ENCODE data around the gene ADGRE2. TPM values are rescaled to one million over a fixed set of nuclear protein-coding genes. Genes with fewer than 3 reads are reported as not detected.

The ADGRE2 gene
- total and polyA plus RNA-seq, 2 donors (not counting 3 experiments of a cell fraction or from before 2014, with no cell fraction given): not detected

- FAIRE-seq: no peak
- intact Hi-C loops (cut with micrococcal nuclease): no loop called here
- dilution Hi-C loops (cut with MboI; ENCODE audit: extremely low pct_ligation_motif_present, low sequenced_read_pairs): no loop called here
Observed at GRCh38 chr19:14758816-14759215, 19.5 kb downstream of the ADGRE2 start.

More at GRCh38 chr19:14758816-14759215, 19.5 kb downstream of the ADGRE2 start:
- Histone ChIP-seq H4K20me1 (replicated peaks; ENCODE audit: control insufficient read depth, extremely low read depth, insufficient read depth, low read length) (no peaks in the 10 kb centered on the region), H3K4me1 (ENCODE audit: control insufficient read depth, extremely low read depth, insufficient read depth, low read length) (no peaks in the 10 kb centered on the region), H3K27me3 (ENCODE audit: control insufficient read depth in 2 of 2, insufficient read depth in 2 of 2, low read length in 2 of 2) (no peaks in the 10 kb centered on the region), H3K9ac (replicated peaks; ENCODE audit: extremely low read depth, insufficient read depth, low read length) (no peak overlapping the region), H3K4me2 (ENCODE audit: insufficient read depth, low read length) (no peak overlapping the region), H3K36me3 (ENCODE audit: control insufficient read depth in 2 of 2, extremely low read depth in 1 of 2, insufficient read depth in 2 of 2, low read length in 2 of 2) (no peaks in the 10 kb centered on the region), H3K27ac (ENCODE audit: insufficient read depth, low read depth, low read length) (no peak overlapping the region), H2AFZ (ENCODE audit: low read depth, low read length) (no peak overlapping the region), H3K79me2 (ENCODE audit: control insufficient read depth, insufficient read depth, low read length) (no peaks in the 10 kb centered on the region), H3K9me3 (replicated peaks; ENCODE audit: control insufficient read depth, insufficient read depth, low read length) (no peaks in the 10 kb centered on the region), H3K4me3 (replicated peaks in 1 of 3; ENCODE audit: insufficient read depth in 1 of 3, low read depth in 1 of 3, low read length in 3 of 3) (no peak overlapping the region), H3K9me1 (replicated peaks; ENCODE audit: control insufficient read depth, extremely low read depth, insufficient read depth, low read length) (no peaks in the 10 kb centered on the region)
- BruUV-seq (replicated peaks): no TSS peak
- DNase-seq (ENCODE audit: low read depth, low spot score): no peak
- no peak for TF ChIP-seq GATA2 (IDR thresholded peaks at IDR 0.05; ENCODE audit: insufficient read depth, insufficient read length, low read depth, low read length)
- no peak for TF ChIP-seq CTCF (IDR thresholded peaks at IDR 0.05; ENCODE audit: extremely low read depth in 1 of 2, insufficient read depth in 1 of 2, low read depth in 1 of 2, low read length in 2 of 2)
- no peak for TF ChIP-seq MYC (IDR thresholded peaks at IDR 0.05; ENCODE audit: low read depth, low read length)
- TF ChIP-seq FOS (IDR thresholded peaks at IDR 0.05; ENCODE audit: borderline replicate concordance, insufficient read depth, low read length): no peak
- no peak for TF ChIP-seq MAX (IDR thresholded peaks at IDR 0.05; ENCODE audit: insufficient read depth, insufficient read length)
- TF ChIP-seq EZH2 (IDR thresholded peaks at IDR 0.05; ENCODE audit: borderline replicate concordance, low read depth, low read length, severe bottlenecking): no peak
- TF ChIP-seq POLR2AphosphoS5 (IDR thresholded peaks at IDR 0.05; ENCODE audit: insufficient read depth, low read depth, low read length): no peak
- TF ChIP-seq JUN (IDR thresholded peaks at IDR 0.05; ENCODE audit: borderline replicate concordance, insufficient read depth, insufficient read length, low read depth): no peak
- no peak for TF ChIP-seq POLR2A (IDR thresholded peaks at IDR 0.05; ENCODE audit: low read depth, low read length)
- CTCF ChIA-PET: no interaction called here
- POLR2A ChIA-PET: no interaction called here

Data from endothelial cell of umbilical vein (primary cell).